Measurements from ENCODE around the gene NGFR.
A peak's percentile ranks its signal among the peaks of the same experiment; 100 is the strongest.

NGFR gene

DNA sequence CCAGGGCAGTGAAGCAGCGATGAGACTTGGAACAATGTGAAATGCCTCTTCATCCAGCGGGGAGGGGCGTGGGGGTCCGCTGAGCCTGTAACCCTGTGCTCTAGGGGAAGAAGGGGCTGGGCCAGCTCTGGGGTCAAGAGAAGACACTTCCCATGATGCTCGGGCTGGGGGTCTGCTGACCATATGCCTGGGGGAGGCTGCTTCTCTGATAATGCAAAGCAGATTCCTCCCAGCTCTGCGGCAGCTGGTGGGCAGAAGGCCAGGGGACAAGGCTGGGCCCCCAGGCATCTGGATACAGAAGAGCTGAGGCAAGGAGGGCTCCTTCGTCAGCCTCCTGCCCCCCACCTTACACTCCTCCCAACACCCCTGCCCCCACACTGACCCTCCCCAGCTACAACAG is 24.7 kb downstream of the NGFR start:
- DNase-seq = peak; percentile 25

GRCh38 chr17:49520386-49521087 is 25.4 kb downstream of the NGFR start:
- DNase-seq = peak; percentile 4

DNA sequence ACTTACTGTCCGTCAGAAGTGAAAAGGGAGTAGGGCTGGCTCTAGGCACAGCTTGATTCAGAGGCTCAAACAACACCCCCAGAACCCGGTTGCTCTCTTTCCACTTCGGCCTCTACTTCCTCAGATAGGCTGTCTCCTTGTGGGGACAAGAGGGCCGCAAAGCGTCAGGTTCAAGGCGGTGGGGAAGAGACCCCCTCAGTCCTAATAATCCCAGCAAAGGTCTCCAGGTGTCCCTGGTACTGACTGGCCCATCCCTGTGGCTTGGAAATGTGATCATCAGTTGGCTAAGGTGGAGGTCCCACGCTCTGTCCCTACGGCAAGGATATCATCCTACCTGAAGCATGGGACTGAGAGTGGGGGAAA is 26.0 kb downstream of the NGFR start:
- DNase-seq = peak; percentile 21

- peak; percentile 19 for DNase-seq
Observed at GRCh38 chr17:49521471-49522356, 26.6 kb downstream of the NGFR start.

GRCh38 chr17:49522357-49522890 is 27.3 kb downstream of the NGFR start:
- no peak for DNase-seq

DNA sequence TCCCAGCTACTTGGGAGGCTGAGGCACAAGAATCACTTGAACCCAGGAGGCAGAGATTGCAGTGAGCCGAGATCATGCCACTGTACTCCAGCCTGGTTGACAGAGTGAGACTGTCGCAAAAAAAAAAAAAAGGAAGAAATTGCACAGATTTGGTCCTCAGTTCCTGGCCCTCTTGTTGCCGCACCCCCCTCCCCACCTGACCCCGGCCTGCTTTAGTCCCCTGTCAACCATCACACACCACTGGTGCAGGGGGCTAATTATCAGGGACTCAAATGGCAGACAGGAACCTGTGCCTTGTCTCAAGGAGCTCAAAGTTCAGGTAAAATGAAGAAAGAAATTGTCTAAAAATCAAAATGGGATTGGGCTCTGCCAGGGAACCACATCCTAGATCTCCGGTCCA is 28.1 kb downstream of the NGFR start:
- DNase-seq = no peak

- DNase-seq = no peak
Observed at GRCh38 chr17:49523706-49524472, 28.8 kb downstream of the NGFR start.

GRCh38 chr17:49524473-49525359 is 29.6 kb downstream of the NGFR start:
- no peak for DNase-seq

DNA sequence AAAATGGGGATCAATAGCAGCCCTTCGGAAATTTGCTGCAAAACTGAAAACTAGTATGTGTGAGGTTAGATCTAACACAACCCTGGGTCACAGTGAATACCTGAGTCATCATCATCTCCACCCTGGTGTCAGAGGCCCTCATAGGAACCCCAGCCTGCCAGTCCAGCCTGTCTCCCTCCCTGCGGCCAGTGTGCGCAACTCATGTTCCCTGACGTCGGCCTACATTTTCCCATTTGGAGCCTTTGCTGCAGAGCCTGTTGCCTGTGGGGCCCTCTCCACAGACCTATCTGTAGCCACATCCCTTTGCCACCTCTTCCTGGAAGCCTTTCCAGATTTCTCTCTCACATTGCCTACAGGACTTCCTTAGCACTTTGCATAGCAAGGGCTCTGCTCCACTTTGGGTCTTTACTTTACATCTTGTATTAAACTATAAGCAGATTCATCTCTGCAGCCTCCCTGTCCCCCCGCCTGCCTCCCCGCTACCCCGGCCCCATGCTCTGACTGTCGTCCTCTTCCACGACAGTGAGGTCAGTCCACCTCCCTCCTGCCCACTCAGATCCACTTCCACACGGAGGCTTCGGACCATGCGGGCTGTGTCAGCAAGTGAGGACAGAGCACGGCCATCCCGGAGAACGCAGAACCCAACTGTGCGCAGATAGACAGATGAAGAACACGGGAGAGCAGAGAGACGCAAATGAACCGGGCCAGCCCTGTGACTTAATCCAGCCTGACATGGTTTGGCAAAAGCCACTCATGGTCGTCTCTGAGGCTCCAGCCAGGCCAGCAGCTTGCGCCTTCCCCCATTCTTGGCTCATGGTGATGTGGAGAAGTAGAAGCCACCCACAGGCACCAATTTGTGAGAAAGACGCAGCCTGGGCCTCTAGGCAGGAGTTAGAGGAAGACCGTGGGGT is 31.0 kb downstream of the NGFR start:
- DNase-seq = no peak

DNA sequence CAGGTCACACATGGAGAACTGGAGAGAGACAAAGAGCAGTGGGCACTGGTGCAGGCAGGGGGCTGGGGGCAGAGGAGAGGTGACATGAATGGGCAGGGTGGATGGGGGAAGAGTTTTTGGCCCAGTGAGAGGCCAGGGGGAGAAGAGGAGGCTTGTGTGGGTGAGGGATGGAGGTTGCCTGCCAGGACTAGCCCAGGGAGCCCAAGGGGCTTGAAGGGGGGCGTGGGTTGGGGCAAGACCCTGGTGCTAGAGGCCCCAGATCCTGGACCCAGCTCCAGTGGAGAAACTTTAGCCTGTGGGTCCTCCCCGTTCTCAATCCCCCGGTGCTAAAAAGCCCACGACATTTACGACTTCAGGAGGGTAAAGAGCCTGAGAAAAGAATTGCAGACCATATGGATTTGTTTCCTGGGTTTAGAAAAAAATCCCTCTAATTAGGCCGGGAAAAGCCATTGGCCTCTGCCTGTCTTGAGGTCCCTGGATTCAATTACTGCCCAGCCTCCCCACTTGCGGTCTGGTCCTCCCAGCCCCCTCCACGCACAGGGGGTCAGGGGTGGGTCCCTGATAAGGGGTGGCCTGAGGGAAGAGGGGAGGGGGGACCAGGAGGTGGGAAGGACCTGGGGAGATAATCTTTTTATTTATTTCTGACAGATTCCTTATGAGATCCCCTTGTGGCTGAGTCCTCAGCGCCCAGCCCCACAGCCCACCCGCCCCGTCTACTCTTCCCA is 33.0 kb downstream of the NGFR start:
- DNase-seq = no peak

- no peak for DNase-seq
Observed at GRCh38 chr17:49528966-49529365, 33.9 kb downstream of the NGFR start.

DNA sequence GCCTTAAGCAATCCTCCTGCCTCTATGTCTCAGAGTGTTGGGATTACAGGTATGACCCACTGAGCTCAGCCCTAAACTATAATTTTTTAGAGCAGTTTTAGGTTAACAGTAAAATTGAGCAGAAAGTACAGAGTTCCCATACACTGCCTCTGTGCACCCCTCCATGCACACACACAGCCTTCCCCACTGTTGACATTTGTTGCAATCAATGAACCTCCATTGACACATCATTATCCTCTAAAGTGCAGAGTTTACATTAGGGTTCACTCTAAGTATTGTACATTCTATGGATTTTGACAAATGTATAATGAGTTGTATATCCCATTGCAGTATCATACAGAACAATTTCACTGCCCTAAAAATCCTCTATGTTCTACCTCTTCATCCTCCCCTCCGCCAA is 35.0 kb downstream of the NGFR start:
- no peak for DNase-seq

DNA sequence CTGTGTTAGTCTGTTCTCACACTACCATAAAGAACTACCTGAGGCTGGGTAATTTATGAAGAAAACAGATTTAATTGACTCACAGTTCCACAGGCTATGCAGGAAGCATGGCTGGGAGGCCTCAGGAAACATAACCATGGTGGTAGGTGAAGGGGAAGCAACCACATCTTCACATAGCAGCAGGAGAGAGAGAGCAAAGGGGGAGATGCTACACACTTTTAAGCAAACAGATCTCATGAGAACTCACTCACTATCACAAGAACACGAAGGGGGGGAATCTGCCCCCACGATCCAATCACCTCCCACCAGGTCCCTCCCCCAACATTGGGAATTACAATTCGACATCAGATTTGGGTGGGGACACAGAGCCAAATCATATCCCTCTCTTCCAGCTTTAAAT is 48.8 kb downstream of the NGFR start:
- no peak for DNase-seq

DNA sequence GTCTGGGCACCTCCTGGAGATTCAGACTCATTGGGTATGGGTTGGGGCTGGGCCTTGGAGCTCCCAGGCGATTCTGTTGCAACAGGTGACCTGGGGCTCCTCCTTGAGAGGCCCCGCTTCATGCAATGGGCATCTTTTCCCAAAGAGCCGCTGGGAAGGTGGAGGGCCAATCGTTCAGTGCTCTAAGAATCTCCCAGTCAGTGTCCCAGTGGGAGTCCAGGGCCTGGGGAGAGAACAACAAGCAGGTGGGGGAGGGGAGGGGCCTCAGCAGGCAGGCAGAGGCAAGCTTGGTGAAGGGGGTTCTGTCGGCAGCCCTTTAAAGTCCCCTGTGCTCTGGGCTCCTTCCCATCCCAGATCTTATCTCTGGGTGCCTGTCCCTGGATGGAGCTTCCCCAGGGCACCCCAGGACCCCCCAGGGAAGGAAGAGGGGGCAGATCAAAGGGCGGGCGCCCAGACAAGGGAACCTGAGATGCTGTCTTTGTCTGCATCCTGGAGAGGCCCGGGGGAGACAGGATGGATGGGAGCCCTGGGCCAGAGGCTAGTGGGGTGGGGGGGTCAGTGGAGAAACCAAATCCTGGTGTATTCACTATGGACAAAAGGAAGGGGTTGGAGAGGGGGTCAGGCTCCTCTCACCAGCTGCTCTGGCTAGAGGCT is 50.0 kb downstream of the NGFR start:
- no peak for DNase-seq

- DNase-seq = no peak
Observed at GRCh38 chr17:49545806-49546545, 50.9 kb downstream of the NGFR start.

GRCh38 chr17:49546546-49547535 is 51.7 kb downstream of the NGFR start:
- DNase-seq = no peak

DNA sequence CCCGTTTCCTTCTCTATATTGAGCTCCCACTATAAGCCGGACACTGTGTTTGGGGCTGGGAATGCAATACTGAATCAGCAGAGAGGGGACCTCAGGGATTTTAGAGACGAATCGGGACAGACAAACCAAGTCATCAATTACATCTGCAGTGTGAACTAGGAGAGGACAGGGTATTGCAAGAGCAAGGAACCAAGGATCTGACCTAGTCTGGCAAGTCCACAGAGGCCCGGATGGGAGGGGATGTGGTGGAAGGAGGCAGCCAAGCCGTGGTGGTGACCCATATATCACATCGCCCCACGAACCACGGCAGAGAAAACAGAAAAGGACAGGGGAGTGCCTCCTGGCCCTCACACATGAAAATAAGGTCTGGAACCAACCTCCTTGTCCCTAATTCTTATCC is 52.5 kb downstream of the NGFR start:
- DNase-seq = no peak

DNA sequence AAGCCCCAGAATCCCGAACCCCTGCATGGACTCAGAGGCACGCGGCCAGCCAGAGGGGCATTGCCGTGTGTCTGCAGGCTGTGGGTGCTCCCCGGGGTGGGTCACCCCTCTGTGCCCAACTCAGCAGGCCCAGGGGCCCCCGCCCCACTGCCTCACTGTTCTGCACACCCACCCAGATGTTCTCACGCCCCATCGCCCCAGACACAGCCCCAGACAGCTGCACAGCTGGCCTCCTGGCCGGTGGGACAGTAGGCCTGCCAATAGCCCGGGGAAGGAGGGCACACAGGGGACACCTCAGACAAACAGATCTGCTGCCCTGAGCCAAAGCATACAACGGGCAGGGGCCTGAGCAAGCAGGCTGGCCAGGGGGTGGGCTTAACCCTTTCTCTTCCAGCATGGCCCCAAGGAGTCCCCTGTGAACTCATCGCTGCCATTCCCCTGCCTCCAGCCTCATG is 53.0 kb downstream of the NGFR start:
- no peak for DNase-seq

Measured in activated CD4-positive, CD25-positive, alpha-beta regulatory T cell treated with anti-CD3 and anti-CD28 coated beads, Interleukin-2, amount 50 U/mL, for 72 hours (primary cell).